Measurements from ENCODE around the gene ROR2.
A peak's percentile ranks its signal among the peaks of the same experiment; 100 is the strongest.

Gene ROR2

DNA sequence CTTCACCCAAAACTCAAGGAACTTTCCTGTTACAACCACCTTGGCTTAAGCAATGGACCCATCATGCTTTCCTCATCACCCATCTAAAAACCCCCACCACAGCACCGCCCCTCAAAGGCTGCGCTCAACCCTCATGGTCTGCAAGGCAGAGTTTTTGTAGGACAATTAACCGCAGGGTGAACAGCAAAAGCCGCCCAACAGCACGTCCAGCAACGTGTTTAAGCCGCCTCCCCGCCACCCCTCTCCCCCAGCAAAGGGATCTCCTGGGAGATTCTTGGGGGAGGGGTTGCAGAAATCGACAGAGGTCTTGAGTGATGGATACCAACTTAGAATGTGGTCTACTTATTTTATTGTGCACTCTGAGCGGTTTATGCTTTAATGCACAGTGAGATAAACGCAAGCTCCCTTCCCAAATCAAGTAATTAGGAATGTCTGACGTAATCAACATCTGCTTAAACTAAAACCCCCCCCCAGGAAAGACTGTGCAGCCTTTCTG, 1.9 kb downstream of the ROR2 start:
- no peak for DNase-seq (ENCODE audit: extremely low read depth, low read depth)
- TF ChIP-seq, protein P1, sequence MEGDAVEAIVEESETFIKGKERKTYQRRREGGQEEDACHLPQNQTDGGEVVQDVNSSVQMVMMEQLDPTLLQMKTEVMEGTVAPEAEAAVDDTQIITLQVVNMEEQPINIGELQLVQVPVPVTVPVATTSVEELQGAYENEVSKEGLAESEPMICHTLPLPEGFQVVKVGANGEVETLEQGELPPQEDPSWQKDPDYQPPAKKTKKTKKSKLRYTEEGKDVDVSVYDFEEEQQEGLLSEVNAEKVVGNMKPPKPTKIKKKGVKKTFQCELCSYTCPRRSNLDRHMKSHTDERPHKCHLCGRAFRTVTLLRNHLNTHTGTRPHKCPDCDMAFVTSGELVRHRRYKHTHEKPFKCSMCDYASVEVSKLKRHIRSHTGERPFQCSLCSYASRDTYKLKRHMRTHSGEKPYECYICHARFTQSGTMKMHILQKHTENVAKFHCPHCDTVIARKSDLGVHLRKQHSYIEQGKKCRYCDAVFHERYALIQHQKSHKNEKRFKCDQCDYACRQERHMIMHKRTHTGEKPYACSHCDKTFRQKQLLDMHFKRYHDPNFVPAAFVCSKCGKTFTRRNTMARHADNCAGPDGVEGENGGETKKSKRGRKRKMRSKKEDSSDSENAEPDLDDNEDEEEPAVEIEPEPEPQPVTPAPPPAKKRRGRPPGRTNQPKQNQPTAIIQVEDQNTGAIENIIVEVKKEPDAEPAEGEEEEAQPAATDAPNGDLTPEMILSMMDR (IDR thresholded peaks at IDR 0.05; ENCODE audit: low read depth, low read length), result no peak

DNA sequence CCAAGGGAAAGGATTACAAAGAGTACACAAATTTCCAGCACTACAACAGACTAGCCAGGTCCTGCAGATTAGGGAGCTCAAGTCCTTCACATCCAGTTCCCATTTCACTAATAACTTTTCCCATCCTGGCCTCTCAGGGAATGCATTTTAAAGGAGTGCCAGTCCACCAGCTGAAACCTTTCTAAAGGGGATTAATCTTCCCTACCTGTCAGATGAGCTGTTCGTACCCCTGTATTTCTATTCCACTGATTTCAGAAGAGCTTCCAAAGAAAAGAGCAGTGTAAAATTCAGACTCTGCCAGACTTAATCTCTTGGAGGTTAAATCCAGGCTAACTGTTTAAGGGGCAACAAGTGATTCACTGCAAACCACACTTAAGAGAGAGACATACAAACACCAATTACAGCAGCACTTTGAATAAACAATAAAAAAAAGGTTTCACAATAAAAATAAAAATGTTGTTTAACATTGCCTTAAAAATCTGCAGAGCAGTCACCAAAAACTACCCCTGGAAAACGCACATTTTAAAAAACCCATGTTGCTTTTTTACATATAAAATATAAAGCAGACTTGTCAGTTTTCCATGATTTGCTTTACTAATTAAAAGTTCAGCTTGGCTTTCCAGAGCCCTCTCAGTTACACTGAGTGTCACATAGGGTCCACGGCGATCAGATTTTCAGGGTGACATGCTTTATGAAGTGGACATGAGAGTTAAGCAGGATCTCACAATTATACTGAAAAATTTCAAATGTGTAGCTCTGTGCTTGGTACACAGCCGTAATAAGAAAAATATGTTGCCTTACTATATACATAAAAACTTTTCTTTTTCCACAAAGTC, 3.2 kb downstream of the ROR2 start:
- TF ChIP-seq, protein P1 (IDR thresholded peaks at IDR 0.05; ENCODE audit: low read depth, low read length), result no peak
- DNase-seq (ENCODE audit: extremely low read depth, low read depth), result no peak

DNA sequence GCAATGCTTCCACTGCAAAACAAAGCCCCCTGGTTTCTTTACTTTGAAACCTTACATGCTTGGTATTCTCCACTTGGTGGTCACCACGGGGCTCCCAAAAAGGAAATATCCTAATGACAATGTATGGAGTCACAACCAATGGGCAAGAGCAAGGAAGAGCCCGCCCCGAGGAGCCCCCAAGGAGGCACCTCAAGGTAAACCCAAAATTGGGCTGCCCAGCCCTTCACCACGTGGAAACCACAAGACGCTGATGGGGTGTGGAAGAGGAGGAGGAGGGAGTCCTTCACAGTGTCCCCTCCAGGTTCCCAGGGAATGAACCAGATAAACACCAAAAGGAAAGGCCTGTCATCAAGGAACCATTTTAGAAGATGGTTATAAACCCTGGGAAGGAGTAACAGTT, 3.8 kb downstream of the ROR2 start:
- DNase-seq (ENCODE audit: extremely low read depth, low read depth), result no peak
- TF ChIP-seq, protein P1 (IDR thresholded peaks at IDR 0.05; ENCODE audit: low read depth, low read length), result no peak

DNA sequence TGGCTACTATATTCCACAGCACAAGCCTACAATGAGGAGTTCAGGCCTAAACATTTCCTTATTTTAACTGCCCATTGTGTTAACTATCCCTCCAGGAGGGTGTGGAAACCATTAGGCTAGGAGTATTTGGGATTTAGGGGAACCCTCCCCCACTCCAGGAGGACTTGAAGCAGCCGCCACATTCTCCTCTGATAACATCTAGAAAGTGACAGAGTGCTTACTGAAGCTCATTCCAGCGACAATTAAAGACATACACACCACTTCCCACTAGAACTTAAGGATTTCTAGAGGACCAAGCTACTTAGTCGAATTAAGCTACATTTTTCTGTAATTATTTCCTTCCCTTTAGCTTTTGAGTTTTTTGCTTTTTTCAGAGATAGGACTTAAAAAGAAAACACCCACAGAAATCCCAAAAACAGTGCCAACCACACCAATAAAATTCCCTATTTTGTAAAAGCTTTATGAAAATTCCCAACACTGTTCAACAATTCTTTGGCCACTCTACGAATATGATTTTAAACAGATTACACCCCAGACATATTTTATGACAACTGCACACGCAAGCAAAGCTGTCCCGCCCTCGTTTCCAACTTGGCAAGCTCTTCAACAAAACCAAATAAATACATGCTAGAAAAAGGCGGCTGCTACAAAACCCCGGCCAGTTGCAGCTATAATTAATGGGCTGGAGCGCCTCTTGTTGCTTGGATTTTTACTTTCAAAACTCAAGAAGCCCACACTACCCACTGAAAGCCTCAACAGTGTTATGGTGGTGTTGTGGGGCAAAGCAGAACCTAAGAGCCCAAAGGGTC, 4.5 kb downstream of the ROR2 start:
- TF ChIP-seq, protein P1 (IDR thresholded peaks at IDR 0.05; ENCODE audit: low read depth, low read length), result no peak
- peak; percentile 16 for DNase-seq (ENCODE audit: extremely low read depth, low read depth)

DNA sequence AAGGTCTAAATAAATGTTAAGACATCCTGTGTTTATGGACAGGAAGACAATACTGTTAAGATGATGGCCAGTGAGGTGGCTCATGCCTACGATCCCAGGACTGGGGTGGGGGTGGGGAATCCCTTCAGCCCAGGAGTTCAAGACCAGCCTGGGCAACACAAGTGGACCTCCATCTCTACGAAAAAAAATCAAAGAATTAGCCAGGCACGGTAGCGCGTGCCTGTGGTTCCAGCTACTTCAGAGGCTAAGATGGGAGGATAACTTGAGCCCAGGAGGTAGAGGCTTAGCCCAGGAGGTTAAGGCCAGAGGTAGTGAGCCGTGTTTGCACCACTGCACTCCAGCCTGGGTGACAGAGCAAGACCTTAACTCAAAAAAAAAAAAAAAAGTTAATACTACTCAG, 5.3 kb downstream of the ROR2 start:
- no peak for DNase-seq (ENCODE audit: extremely low read depth, low read depth)
- TF ChIP-seq, protein P1 (IDR thresholded peaks at IDR 0.05; ENCODE audit: low read depth, low read length), result no peak

DNA sequence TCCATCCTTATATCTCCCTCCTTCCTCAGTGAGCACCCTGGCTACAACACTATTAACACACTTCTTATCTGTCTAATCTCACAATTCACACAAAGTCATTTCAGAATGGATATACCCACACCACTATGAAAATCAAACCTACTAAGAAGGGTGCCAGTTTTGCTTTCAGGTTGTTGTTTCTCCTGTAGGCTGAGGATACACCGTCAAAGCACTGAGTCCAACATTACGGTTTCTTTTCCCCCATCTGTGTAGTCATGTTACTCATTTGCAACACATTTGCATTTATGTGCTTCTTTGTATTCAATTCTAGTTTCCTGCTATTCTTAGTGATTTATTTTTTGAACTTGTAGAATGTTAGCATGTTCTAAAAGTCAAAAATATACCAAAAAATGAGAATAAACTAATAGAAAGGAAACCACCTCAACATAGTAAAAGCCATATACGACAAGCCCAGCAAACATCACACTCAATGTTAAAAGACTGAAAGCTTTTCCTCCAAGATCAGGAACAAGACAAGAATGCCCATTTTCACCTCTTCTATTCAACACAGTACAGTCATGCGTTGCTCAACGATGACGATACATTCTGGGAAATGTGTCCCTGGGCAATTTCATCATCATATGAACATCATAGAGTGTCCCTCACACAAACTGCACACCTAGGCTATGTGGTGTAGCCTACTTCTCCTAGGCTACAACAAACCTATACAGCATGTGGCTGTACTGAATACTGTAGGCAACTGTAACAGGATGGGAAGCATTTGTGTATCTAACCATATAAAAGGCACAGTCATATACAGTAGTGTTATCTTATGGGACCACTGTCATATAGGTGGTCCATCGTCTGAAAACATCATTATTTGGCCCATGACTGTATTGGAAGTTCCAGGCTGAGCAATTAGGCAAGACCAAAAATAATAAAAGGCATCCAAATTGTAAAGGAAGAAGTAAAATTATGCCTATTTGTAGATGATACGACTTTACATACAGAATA, 6.3 kb downstream of the ROR2 start:
- DNase-seq (ENCODE audit: extremely low read depth, low read depth), result no peak
- TF ChIP-seq, protein P1 (IDR thresholded peaks at IDR 0.05; ENCODE audit: low read depth, low read length), result no peak

All from AG09319 (cell line).